Naive thymus-derived CD4-positive, alpha-beta T cell (primary cell): ENCODE data around the gene HMCN1. TPM values are rescaled to one million over a fixed set of nuclear protein-coding genes. Genes with fewer than 3 reads are reported as not detected.

Experiments used
- ATAC-seq: fragments of 150-1000 bp; cut with Tn5 transposase; 2 replicates; pipeline ENCODE4 v1.10.0; 2021; ENCODE audit warnings: mild to moderate bottlenecking, moderate library complexity
- CTCF ChIA-PET: fragments of 350-600 bp; sonication (Branson Sonifier 250); formaldehyde crosslinking; loops from one replicate; lab custom pipeline; 2021; ENCODE audit warnings: antibody characterized with exemption; lab: Charles Lee
- POLR2A ChIA-PET: fragments of 350-600 bp; sonication (Branson Sonifier 250); formaldehyde crosslinking; loops from one replicate; lab custom pipeline; 2021; ENCODE audit warnings: antibody characterized with exemption, inconsistent platforms; lab: Charles Lee
- DNase-seq, 9 donors: peaks; one replicate each; pipeline versions ENCODE4 v3.0.0 to v3.0.0-alpha.2; 2020 to 2022; ENCODE audit warnings: mixed read lengths in 1 of 9
- H3K27ac ChIP-seq: one replicate; pipeline ENCODE4 v1.7.0; 2013; ENCODE audit warnings: mild to moderate bottlenecking, low read depth, low read length, moderate library complexity
- H3K27me3 ChIP-seq, 2 donors: one replicate each; pipeline ENCODE4 v1.7.0; 2013; ENCODE audit warnings: low read length in 2 of 2, mild to moderate bottlenecking in 2 of 2, moderate library complexity in 2 of 2; ENCODE audit not compliant: control insufficient read depth in 2 of 2, insufficient read depth in 2 of 2
- H3K36me3 ChIP-seq, 3 experiments: 1 replicate in 2 of 3; 2 replicates in 1 of 3; pipeline ENCODE4 v1.7.0; 2013; ENCODE audit warnings: low read length in 3 of 3, mild to moderate bottlenecking in 3 of 3, moderate library complexity in 1 of 3; ENCODE audit not compliant: insufficient read depth in 3 of 3, control insufficient read depth in 2 of 3
- H3K4me1 ChIP-seq, 2 donors: one replicate each; pipeline ENCODE4 v1.7.0; 2013; ENCODE audit warnings: low read length in 2 of 2, mild to moderate bottlenecking in 2 of 2, moderate library complexity in 1 of 2; ENCODE audit not compliant: control insufficient read depth in 2 of 2, insufficient read depth in 2 of 2
- H3K4me3 ChIP-seq: 2 replicates; pipeline ENCODE4 v1.7.0; 2013; ENCODE audit warnings: mild to moderate bottlenecking, low read length
- H3K9me3 ChIP-seq, 3 experiments: 1 replicate in 2 of 3; 2 replicates in 1 of 3; pipeline ENCODE4 v1.7.0; 2013; ENCODE audit warnings: low read length in 3 of 3; ENCODE audit not compliant: control insufficient read depth in 2 of 3
- H3K27ac Mint-ChIP-seq, 9 donors: one replicate each; pipeline ENCODE4 v1.8.0; 2020 to 2022; ENCODE audit warnings: mixed read lengths in 9 of 9, mild to moderate bottlenecking in 8 of 9, moderate library complexity in 5 of 9, inconsistent platforms in 2 of 9
- H3K27me3 Mint-ChIP-seq, 5 donors: one replicate each; pipeline ENCODE4 v1.8.0; 2021 to 2022; ENCODE audit warnings: mixed read lengths in 5 of 5, mild to moderate bottlenecking in 1 of 5
- H3K36me3 Mint-ChIP-seq, 5 donors: one replicate each; pipeline ENCODE4 v1.8.0; 2020 to 2022; ENCODE audit warnings: mixed read lengths in 5 of 5, mild to moderate bottlenecking in 3 of 5, inconsistent platforms in 1 of 5
- H3K4me1 Mint-ChIP-seq, 7 donors: one replicate each; pipeline ENCODE4 v1.8.0; 2020 to 2022; ENCODE audit warnings: mixed read lengths in 7 of 7, mild to moderate bottlenecking in 3 of 7, inconsistent platforms in 1 of 7
- H3K4me3 Mint-ChIP-seq, 10 donors: one replicate each; pipeline ENCODE4 v1.8.0; 2020 to 2022; ENCODE audit warnings: mild to moderate bottlenecking in 10 of 10, mixed read lengths in 10 of 10, moderate library complexity in 6 of 10, inconsistent platforms in 2 of 10
- H3K9me3 Mint-ChIP-seq, 11 donors: one replicate each; pipeline ENCODE4 v1.8.0; 2020 to 2022; ENCODE audit warnings: mixed read lengths in 11 of 11, mild to moderate bottlenecking in 4 of 11, inconsistent platforms in 1 of 11, moderate library complexity in 1 of 11
- intact Hi-C, 2 donors: fragments of 100-400 bp; cut with micrococcal nuclease; formaldehyde crosslinking; loops; one replicate each; pipeline ENCODE4 v1.15.1; 2023
- polyA plus RNA-seq, 2 donors: library from polyadenylated mRNA; unstranded; fragments of 300-500 nt; fragmentation: Illumina TruSeq; gene quantifications; one replicate each; pipeline ENCODE4 v1.2.3, GENCODE V29; 2021
- total RNA-seq, 6 experiments: library from RNA in 5 of 6; stranded (reverse) in 5 of 6; gene quantifications; 1 replicate in 5 of 6; 2 replicates in 1 of 6; pipeline ENCODE4 v1.2.3 and lab custom pipeline; 2021 to 2026

HMCN1 gene
- total and polyA plus RNA-seq, 7 experiments from 2014 or later, result under 0.01 to 0.19 (median 0.16) TPM; not detected in 3

GRCh38 chr1:185804206-185804605 lies 70.0 kb downstream of the HMCN1 start:
- Histone ChIP-seq H3K27me3 (no peaks in the 10 kb centered on the region), H3K36me3 (no peaks in the 10 kb centered on the region), H3K9me3 (no peaks in the 10 kb centered on the region), H3K27ac (no peak overlapping the region), H3K4me1 (no peaks in the 10 kb centered on the region), H3K4me3 (no peak overlapping the region)
- no peaks in the 10 kb centered on the region for H3K4me1 Mint-ChIP-seq
- no peak overlapping the region for H3K4me3 Mint-ChIP-seq
- peaks cover 5 to 18% (median 12%) of the 10 kb centered on the region in 5 donors for H3K27me3 Mint-ChIP-seq
- ChIA-PET POLR2A (no interaction called here), CTCF (no interaction called here)
- no peaks in the 10 kb centered on the region for H3K36me3 Mint-ChIP-seq
- no peak overlapping the region for H3K27ac Mint-ChIP-seq
- no peak for ATAC-seq
- H3K9me3 Mint-ChIP-seq, result peaks cover 0 to 5% (median 2%) of the 10 kb centered on the region in 11 donors
- intact Hi-C loops, result no loop called here
- no peak for DNase-seq

GRCh38 chr1:185804608-185805007 lies 70.4 kb downstream of the HMCN1 start:
- peaks cover 0 to 4% (median 2%) of the 10 kb centered on the region in 11 donors for H3K9me3 Mint-ChIP-seq
- Histone ChIP-seq H3K27ac (no peak overlapping the region), H3K36me3 (no peaks in the 10 kb centered on the region), H3K27me3 (no peaks in the 10 kb centered on the region), H3K4me1 (no peaks in the 10 kb centered on the region), H3K4me3 (no peak overlapping the region), H3K9me3 (no peaks in the 10 kb centered on the region)
- ATAC-seq (no peak), DNase-seq (no peak)
- no peak overlapping the region for H3K27ac Mint-ChIP-seq
- CTCF ChIA-PET, result no interaction called here
- H3K36me3 Mint-ChIP-seq, result no peaks in the 10 kb centered on the region
- POLR2A ChIA-PET, result no interaction called here
- H3K4me1 Mint-ChIP-seq, result no peaks in the 10 kb centered on the region
- peaks cover 5 to 18% (median 13%) of the 10 kb centered on the region in 5 donors for H3K27me3 Mint-ChIP-seq
- no peak overlapping the region for H3K4me3 Mint-ChIP-seq
- intact Hi-C loops, result no loop called here

DNA sequence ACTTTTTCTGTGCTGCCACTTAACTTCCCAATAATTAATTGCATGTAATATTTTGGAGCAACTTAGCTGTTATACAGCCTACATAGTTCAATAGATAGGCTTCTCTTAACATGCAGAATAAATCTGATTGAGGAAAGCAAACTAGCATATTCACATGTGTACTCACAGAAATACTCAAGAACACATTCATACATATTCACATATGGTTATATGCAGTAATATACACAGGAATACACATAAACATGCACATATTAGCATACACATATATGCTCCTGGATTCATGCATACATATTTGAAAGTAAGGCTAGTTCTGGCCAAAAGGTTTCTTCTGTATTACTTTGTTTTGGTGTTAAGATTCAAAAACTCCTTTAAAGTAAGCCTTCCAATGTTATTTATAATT lies 73.1 kb downstream of the HMCN1 start:
- CTCF ChIA-PET, result no interaction called here
- Histone ChIP-seq H3K4me3 (no peak overlapping the region), H3K9me3 (no peaks in the 10 kb centered on the region), H3K27me3 (no peaks in the 10 kb centered on the region), H3K4me1 (no peaks in the 10 kb centered on the region), H3K27ac (no peak overlapping the region), H3K36me3 (no peaks in the 10 kb centered on the region)
- ATAC-seq, result no peak
- POLR2A ChIA-PET, result no interaction called here
- no peak overlapping the region for H3K4me3 Mint-ChIP-seq
- intact Hi-C loops, result no loop called here
- H3K27me3 Mint-ChIP-seq, result peaks cover 5 to 17% (median 13%) of the 10 kb centered on the region in 5 donors
- no peak for DNase-seq
- H3K4me1 Mint-ChIP-seq, result no peaks in the 10 kb centered on the region
- no peaks in the 10 kb centered on the region for H3K36me3 Mint-ChIP-seq
- H3K27ac Mint-ChIP-seq, result no peak overlapping the region
- no peaks in the 10 kb centered on the region for H3K9me3 Mint-ChIP-seq

DNA sequence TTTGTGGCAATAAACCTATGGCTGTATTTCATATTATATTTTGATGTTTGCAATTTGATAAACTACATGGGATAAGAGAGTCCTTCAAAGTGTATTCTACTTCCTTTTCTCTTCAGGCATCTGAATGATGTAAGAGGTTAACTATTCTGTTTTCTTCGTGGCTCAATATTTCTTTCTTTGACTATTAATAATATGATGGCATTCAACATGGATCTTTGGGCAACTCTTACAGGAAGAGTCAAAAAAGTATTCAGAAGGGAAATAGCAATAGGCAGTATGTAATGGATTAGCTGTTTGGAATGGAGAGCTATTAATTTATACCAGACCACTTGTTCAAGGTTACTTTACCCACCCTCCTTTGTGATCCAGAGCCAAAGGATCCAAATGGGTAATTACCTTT lies 74.4 kb downstream of the HMCN1 start:
- no peaks in the 10 kb centered on the region for H3K4me1 Mint-ChIP-seq
- no peaks in the 10 kb centered on the region for H3K4me1 ChIP-seq
- H3K27me3 Mint-ChIP-seq, result peaks cover 5 to 17% (median 13%) of the 10 kb centered on the region in 5 donors
- no peaks in the 10 kb centered on the region for H3K9me3 ChIP-seq
- ATAC-seq (no peak), DNase-seq (no peak)
- intact Hi-C loops, result no loop called here
- H3K27ac Mint-ChIP-seq, result no peak overlapping the region
- H3K27me3 ChIP-seq, result no peaks in the 10 kb centered on the region
- POLR2A ChIA-PET, result no interaction called here
- H3K9me3 Mint-ChIP-seq, result no peaks in the 10 kb centered on the region
- no peaks in the 10 kb centered on the region for H3K36me3 ChIP-seq
- no peak overlapping the region for H3K4me3 ChIP-seq
- CTCF ChIA-PET, result no interaction called here
- H3K4me3 Mint-ChIP-seq, result no peak overlapping the region
- H3K36me3 Mint-ChIP-seq, result no peaks in the 10 kb centered on the region
- H3K27ac ChIP-seq, result no peak overlapping the region

GRCh38 chr1:185811073-185811709 lies 77.0 kb downstream of the HMCN1 start:
- CTCF ChIA-PET, result no interaction called here
- POLR2A ChIA-PET, result no interaction called here
- no peaks in the 10 kb centered on the region for H3K9me3 ChIP-seq

DNA sequence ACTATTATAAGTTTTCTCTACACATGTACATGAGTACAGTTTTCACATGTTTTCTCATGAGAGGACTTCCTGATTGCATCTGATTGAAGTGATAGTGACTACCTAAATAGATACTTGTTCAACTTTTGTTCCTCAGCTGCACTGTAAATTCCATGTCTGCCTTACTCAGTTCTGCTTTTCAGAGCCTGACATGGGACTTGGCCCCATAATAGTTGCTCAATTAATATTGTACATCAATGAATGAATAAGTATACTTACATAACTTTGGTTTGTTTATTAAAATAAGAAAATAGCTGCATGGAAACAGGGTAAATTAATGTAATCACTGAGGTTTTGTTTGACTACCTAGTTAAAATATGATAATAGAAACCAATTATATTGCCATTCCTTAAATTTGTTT lies 78.7 kb downstream of the HMCN1 start:
- no peak overlapping the region for H3K27ac ChIP-seq

More at GRCh38 chr1:185811073-185811709, 77.0 kb downstream of the HMCN1 start:
- Mint-ChIP-seq H3K27ac (no peak overlapping the region), H3K9me3 (no peaks in the 10 kb centered on the region), H3K4me1 (no peaks in the 10 kb centered on the region), H3K27me3 (peaks cover 4 to 8% (median 5%) of the 10 kb centered on the region in 5 donors), H3K36me3 (no peaks in the 10 kb centered on the region), H3K4me3 (no peak overlapping the region)
- H3K36me3 ChIP-seq, result no peaks in the 10 kb centered on the region
- ATAC-seq (no peak), DNase-seq (no peak)
- intact Hi-C loops, result loop anchor here in 1 of 2 donors (10.0 kb wide), 1 partner anchor 1174 kb away; no protein-coding TSS in a partner anchor
- H3K4me3 ChIP-seq, result no peak overlapping the region
- no peaks in the 10 kb centered on the region for H3K27me3 ChIP-seq
- H3K27ac ChIP-seq, result no peak overlapping the region
- no peaks in the 10 kb centered on the region for H3K4me1 ChIP-seq

More for the DNA sequence above, 78.7 kb downstream of the HMCN1 start:
- Mint-ChIP-seq H3K27ac (no peak overlapping the region), H3K9me3 (no peaks in the 10 kb centered on the region), H3K27me3 (peaks cover 4 to 14% (median 9%) of the 10 kb centered on the region in 5 donors), H3K36me3 (no peaks in the 10 kb centered on the region), H3K4me1 (no peaks in the 10 kb centered on the region), H3K4me3 (no peak overlapping the region)
- Histone ChIP-seq H3K36me3 (no peaks in the 10 kb centered on the region), H3K27me3 (no peaks in the 10 kb centered on the region), H3K4me1 (no peaks in the 10 kb centered on the region), H3K9me3 (no peaks in the 10 kb centered on the region), H3K4me3 (no peak overlapping the region)
- no peak for ATAC-seq
- no peak for DNase-seq
- intact Hi-C loops, result loop anchor here (1.0 to 10.0 kb wide), 3 partner anchors 399 to 1172 kb away; no protein-coding TSS in a partner anchor
- POLR2A ChIA-PET, result no interaction called here
- CTCF ChIA-PET, result interaction anchor here (0.6 kb wide), 1 partner anchor 874 kb away, joined by 5 read pairs; no protein-coding TSS in a partner anchor
